ENCODE results near the gene CHRM4. TPM values are rescaled to one million over a fixed set of nuclear protein-coding genes. Genes with fewer than 3 reads are reported as not detected.

Gene CHRM4
- total RNA-seq, 2 experiments from 2014 or later: 0.18 TPM; not detected in 1

Small RNAs within 50 kb of the gene (microRNA-seq; reads per million reads assigned to microRNA genes)
- 1.7 reads per million for gene MIR4688

Other genes starting within 250 kb of the CHRM4 start
- gene CREB3L1, start 114.1 kb downstream of the CHRM4 start, total RNA-seq: not detected
- 100 to 1,000 TPM in 1 of 2 experiments, 10 to 100 TPM in 1; 96.9 to 132 TPM for gene DGKZ, start 44.3 kb downstream of the CHRM4 start, total RNA-seq
- 1 to 10 TPM; 1.6 to 5.0 TPM for gene MDK, start 10.1 kb downstream of the CHRM4 start, total RNA-seq
- gene AMBRA1, start 202.2 kb upstream of the CHRM4 start, total RNA-seq: 10 to 100 TPM; 36.1 to 41.9 TPM
- 1 to 10 TPM; 5.9 to 6.6 TPM for gene HARBI1, start 225.5 kb upstream of the CHRM4 start, total RNA-seq
- 10 to 100 TPM; 64.0 to 72.9 TPM for gene ATG13, start 225.8 kb upstream of the CHRM4 start, total RNA-seq

All from activated CD8-positive, alpha-beta memory T cell treated with anti-CD3 and anti-CD28 coated beads, Interleukin-2, amount 10 ng/mL, durations not matched to agents 7 days and 5 days (primary cell).